RWPE1 (cell line): ENCODE data around the gene THAP8.

Source experiments
- CTCF ChIA-PET: fragments of 350-600 bp; sonication (Branson Sonifier 250); formaldehyde crosslinking; extraction: SDS; loops from one replicate; lab custom pipeline; 2021; lab: Yijun Ruan, JAX
- POLR2A ChIA-PET: fragments of 400-600 bp; formaldehyde crosslinking; extraction: SDS; loops from one replicate; lab custom pipeline; 2020; ENCODE audit warnings: antibody characterized with exemption; ENCODE audit not compliant: low non-redundant PET; lab: Yijun Ruan, JAX
- DNase-seq: peaks from one replicate; pipeline ENCODE4 v3.0.0; 2012; ENCODE audit warnings: low spot score
- H3K27ac ChIP-seq: fragments of 450-650 bp; 2 replicates; pipeline ENCODE4 v1.5.1; 2017
- TF ChIP-seq, protein P1 (sequence below): fragments of 450-650 bp; conservative IDR thresholded peaks from 2 replicates; pipeline ENCODE4 v1.5.1; 2017; ENCODE audit warnings: low read depth, mild to moderate bottlenecking

Gene THAP8

DNA sequence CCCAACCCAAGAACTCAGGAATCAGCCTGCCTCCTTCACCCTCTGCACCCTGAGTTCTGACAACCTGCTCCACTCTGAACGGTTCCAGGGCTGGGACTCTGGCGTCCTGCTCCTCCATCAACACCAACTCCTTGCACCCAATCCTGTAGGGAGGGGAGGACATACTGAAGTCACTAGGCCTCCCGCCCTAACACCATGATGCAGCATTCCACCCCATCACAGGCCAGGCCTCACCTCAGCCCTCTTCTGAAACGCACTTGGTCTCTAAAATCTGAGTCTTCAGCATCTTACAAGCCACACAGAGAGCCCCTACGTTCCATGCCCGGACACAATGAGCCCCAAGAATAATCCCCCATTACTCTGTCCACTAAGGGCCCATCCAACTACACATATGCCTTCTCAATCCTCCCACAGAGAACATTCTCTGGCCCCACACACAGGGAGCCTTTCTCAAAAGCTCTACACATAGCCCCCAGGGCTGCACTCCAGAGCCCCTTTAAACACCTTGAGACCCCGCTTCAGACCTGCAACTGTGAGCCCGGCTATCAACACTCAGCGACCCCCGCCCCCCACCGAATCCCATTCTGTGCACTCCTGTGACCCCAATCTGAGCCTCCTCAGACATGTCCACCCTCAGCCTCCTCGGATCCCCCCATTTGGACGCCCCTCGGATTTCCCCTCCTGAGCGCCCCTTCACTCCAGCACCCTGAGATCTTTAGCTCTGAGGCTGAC, 40.6 kb downstream of the THAP8 start:
- no peak for DNase-seq
- POLR2A ChIA-PET: interaction anchor here (0.5 kb wide), 1 partner anchor 13 kb away, joined by 3 read pairs; no protein-coding TSS in a partner anchor
- CTCF ChIA-PET: interaction anchor here (0.6 kb wide), 1 partner anchor 434 kb away, joined by 4 read pairs; no protein-coding TSS in a partner anchor
- H3K27ac ChIP-seq: peak overlapping the region; percentile 71
- TF ChIP-seq, protein P1, sequence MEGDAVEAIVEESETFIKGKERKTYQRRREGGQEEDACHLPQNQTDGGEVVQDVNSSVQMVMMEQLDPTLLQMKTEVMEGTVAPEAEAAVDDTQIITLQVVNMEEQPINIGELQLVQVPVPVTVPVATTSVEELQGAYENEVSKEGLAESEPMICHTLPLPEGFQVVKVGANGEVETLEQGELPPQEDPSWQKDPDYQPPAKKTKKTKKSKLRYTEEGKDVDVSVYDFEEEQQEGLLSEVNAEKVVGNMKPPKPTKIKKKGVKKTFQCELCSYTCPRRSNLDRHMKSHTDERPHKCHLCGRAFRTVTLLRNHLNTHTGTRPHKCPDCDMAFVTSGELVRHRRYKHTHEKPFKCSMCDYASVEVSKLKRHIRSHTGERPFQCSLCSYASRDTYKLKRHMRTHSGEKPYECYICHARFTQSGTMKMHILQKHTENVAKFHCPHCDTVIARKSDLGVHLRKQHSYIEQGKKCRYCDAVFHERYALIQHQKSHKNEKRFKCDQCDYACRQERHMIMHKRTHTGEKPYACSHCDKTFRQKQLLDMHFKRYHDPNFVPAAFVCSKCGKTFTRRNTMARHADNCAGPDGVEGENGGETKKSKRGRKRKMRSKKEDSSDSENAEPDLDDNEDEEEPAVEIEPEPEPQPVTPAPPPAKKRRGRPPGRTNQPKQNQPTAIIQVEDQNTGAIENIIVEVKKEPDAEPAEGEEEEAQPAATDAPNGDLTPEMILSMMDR: no peak

DNA sequence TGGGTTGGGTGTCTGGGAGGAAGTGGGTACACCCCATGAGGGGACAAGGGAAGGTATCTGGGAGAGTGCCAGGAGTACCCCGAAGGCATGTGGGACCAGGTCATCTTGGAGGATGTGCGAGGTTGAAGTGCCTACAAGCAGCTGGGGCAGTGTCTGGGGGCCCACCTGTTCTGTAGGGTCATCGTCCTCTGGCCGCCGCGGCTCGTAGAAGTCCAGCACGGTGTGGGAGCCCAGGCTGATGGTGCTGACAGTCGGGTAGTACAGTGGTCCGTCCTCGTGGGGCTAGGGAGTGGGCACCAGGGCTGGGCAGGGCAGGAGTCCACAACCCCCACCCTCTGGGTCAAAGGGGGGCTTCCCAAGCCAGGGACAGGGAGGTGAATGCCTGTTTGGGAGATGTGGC, 43.7 kb downstream of the THAP8 start:
- DNase-seq: no peak
- no peak overlapping the region; the same call in 1 of the 2 replicates for H3K27ac ChIP-seq
- TF ChIP-seq, protein P1: no peak
- ChIA-PET POLR2A (no interaction called here), CTCF (interaction anchor here (2.4 kb wide), 1 partner anchor 14 kb away, joined by 8 read pairs; no protein-coding TSS in a partner anchor)

DNA sequence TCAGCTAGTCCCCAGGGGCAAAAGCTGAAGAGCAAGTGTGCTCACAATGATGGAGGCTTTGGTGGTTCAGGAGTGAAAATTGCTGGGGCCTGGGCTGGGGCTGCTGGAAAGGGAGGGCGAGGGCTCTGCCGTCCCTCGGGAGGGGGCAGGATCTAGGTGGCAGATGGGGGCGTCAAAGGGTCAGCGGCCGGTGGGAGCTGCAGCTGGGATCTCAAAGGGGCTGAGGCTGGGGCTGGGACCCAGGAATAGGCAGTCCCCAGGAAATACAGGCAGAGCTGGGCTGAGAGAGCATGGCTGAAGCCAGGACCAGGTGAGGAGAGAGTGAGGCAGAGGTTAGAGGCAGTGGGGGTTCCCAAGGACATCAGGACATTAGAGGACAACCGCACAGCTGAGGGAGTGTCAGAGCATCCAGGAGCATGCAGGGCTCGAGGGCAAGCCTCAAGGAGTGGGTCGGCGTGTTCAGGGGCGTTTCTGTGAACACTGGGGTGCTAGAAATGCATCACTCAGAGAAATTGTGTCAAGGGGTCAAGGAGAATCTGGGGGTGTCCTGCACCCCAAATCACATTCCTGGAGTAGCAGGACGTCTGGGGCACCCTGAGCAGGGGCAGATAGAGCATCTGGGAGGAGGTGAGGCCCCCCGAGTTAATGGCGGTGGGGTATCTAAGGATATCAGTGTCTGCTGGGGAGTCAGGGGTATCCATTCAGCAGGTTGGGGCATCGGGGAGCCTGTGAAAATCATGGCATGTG, 44.3 kb downstream of the THAP8 start:
- CTCF ChIA-PET: interaction anchor here (2.4 kb wide), 1 partner anchor 13 kb away, joined by 8 read pairs; no protein-coding TSS in a partner anchor
- POLR2A ChIA-PET: no interaction called here
- no peak for DNase-seq
- peak overlapping the region; percentile 65 for H3K27ac ChIP-seq
- TF ChIP-seq, protein P1: no peak

DNA sequence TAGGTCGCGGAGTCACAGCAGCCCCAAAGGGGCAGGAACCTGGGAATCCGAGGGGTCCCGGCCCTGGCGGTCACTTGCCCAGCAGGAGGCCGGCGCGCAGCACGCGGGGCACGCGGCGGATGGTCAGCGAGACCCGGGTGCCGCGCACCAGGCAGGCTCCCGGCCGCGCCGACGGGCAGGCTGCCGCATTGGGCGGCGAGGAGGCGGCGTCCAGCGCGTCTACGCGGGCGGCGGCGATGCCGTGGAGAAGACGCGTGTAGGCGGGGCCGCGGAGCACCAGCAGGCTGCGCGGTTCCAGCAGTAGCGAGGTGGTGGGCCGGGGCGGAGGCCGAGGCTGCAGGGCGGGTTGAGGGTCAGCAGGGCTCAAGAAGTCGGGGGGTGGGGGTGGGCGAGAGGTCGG, 44.9 kb downstream of the THAP8 start:
- TF ChIP-seq, protein P1: no peak
- CTCF ChIA-PET: interaction anchor here (2.4 kb wide), 1 partner anchor 13 kb away, joined by 8 read pairs; no protein-coding TSS in a partner anchor
- POLR2A ChIA-PET: no interaction called here
- peak overlapping the region; percentile 65 for H3K27ac ChIP-seq
- DNase-seq: peak; percentile 57

DNA sequence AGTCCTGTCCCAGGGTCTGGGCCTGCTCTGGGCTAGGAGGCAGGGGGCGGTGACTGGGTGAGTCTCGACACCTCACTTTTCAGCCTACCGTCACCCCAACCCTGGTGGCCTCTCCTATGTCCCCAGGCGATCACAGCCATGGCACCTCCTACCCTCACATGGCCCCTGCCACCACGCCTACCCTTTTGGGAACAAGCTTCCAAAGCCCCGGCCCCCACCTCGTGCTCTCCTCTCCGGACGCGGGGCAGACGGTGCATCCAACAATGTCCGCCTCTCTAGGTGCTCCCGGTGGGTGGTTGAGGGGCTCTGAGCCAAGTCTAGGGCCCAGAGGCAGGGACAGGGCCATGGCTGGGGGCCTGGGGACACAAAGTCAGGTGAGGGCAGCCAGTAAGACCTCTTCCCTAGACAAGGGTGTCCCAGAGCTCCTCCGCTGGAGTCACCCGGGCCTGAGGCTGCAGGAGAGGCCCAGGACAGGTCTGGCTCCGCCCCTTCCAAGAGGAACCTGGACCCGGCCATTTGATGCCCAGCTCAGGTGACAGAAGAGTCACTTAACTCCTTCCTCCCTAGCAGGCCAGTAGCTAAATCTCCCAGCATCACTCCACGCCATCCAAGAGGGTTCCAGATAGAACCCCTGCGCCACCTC, 45.6 kb downstream of the THAP8 start, which contains the start of gene SYNE4:
Gene SYNE4 (minus strand): TSS at position 478 of the 643 bp plus-strand sequence. CDS start 132 bp downstream, at position 346.
- ChIA-PET CTCF (interaction anchor here (0.5 to 2.4 kb wide), 2 partner anchors 12 to 136 kb away, joined by 6 to 8 read pairs; no protein-coding TSS in a partner anchor), POLR2A (interaction anchor here (0.5 to 0.6 kb wide), 3 partner anchors 21 to 46 kb away, joined by 3 to 12 read pairs (median 3); partner anchors contain the start of gene THAP8)
- peak within 1 kb of the TSS; percentile 65 for H3K27ac ChIP-seq
- DNase-seq: no peak
- TF ChIP-seq, protein P1: no peak
